IPS DF 6.9 (cell line): ENCODE measurements around the gene RASGRF2.

Source experiments
- DNase-seq: peaks from one replicate; pipeline ENCODE4 v3.0.0-alpha.2; 2013; ENCODE audit warnings: low read depth, low spot score
- H3K27ac ChIP-seq: one replicate; pipeline ENCODE4 v1.5.1; 2013; ENCODE audit warnings: low read length, control low read depth
- H3K27me3 ChIP-seq: 2 replicates; pipeline ENCODE4 v1.6.1; 2013; ENCODE audit warnings: mild to moderate bottlenecking, low read length; ENCODE audit not compliant: control insufficient read depth, insufficient read depth
- H3K36me3 ChIP-seq: 2 replicates; pipeline ENCODE4 v1.6.1; 2013; ENCODE audit warnings: low read length; ENCODE audit not compliant: control insufficient read depth, insufficient read depth
- H3K4me1 ChIP-seq: 2 replicates; pipeline ENCODE4 v1.6.1; 2013; ENCODE audit warnings: low read length; ENCODE audit not compliant: control insufficient read depth, insufficient read depth
- H3K4me3 ChIP-seq: 2 replicates; pipeline ENCODE4 v1.5.1; 2013; ENCODE audit warnings: mild to moderate bottlenecking, low read length
- H3K9me3 ChIP-seq: 2 replicates; pipeline ENCODE4 v1.6.1; 2013; ENCODE audit warnings: low read length, inconsistent platforms; ENCODE audit not compliant: control insufficient read depth, insufficient read depth
- WGBS: extraction: QIAGEN DNeasy Blood & Tissue Kit; methylation state at CpG from one replicate; pipeline ENCODE4 v1.1.7; 2013; ENCODE audit warnings: mixed read lengths, missing lambda C conversion rate; ENCODE audit not compliant: insufficient read length, insufficient coverage; 5-methylcytosine and 5-hydroxymethylcytosine counted together

RASGRF2 gene

DNA sequence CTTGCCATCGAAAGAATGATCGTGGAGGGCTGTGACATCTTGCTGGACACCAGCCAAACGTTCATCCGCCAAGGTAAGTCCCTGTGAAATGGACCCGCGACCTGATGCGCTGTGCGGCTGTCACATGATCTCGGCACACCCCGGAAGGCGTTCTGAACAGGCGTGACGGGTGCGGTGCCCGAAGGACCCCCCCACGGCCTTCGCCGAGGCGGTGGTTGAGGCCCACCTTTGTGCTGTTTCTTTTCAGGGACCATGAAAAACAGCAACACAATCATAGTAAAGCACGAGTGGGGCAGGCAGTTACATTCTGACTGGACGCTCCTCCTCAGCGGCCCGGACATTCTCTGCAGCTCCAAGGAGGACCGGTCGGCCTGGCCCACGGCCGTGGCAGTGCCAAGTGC is 126.7 kb downstream of the RASGRF2 start:
- peaks cover 7% of the 10 kb centered on the region for H3K36me3 ChIP-seq
- no CpG with 5 or more reads among the region's 27 CpGs for WGBS
- no peaks in the 10 kb centered on the region for H3K9me3 ChIP-seq
- no peak for DNase-seq
- no peaks in the 10 kb centered on the region for H3K4me1 ChIP-seq
- no peaks in the 10 kb centered on the region for H3K27me3 ChIP-seq
- no peak overlapping the region for H3K4me3 ChIP-seq
- H3K27ac ChIP-seq, result no peak overlapping the region

GRCh38 chr5:81091199-81091598 is 131.0 kb downstream of the RASGRF2 start:
- H3K4me1 ChIP-seq, result no peaks in the 10 kb centered on the region
- H3K4me3 ChIP-seq, result no peak overlapping the region
- WGBS, result no CpG with 5 or more reads among the region's 3 CpGs
- no peak overlapping the region for H3K27ac ChIP-seq
- H3K36me3 ChIP-seq, result peaks cover 7% of the 10 kb centered on the region
- H3K9me3 ChIP-seq, result no peaks in the 10 kb centered on the region
- DNase-seq, result no peak
- H3K27me3 ChIP-seq, result no peaks in the 10 kb centered on the region

GRCh38 chr5:81093536-81094196 is 133.5 kb downstream of the RASGRF2 start:
- DNase-seq, result no peak
- Histone ChIP-seq H3K27me3 (no peaks in the 10 kb centered on the region), H3K9me3 (no peaks in the 10 kb centered on the region), H3K36me3 (no peaks in the 10 kb centered on the region), H3K4me1 (no peaks in the 10 kb centered on the region), H3K4me3 (no peak overlapping the region), H3K27ac (no peak overlapping the region)
- WGBS, result no CpG with 5 or more reads among the region's 2 CpGs

GRCh38 chr5:81095835-81096234 is 135.7 kb downstream of the RASGRF2 start:
- Histone ChIP-seq H3K4me3 (no peak overlapping the region), H3K4me1 (no peaks in the 10 kb centered on the region), H3K27ac (no peak overlapping the region), H3K36me3 (no peaks in the 10 kb centered on the region), H3K27me3 (no peaks in the 10 kb centered on the region), H3K9me3 (no peaks in the 10 kb centered on the region)
- DNase-seq, result no peak
- no CpG with 5 or more reads among the region's 1 CpG for WGBS

- H3K36me3 ChIP-seq, result no peaks in the 10 kb centered on the region
- no peaks in the 10 kb centered on the region for H3K9me3 ChIP-seq
- H3K27me3 ChIP-seq, result no peaks in the 10 kb centered on the region
- no CpG with 5 or more reads among the region's 3 CpGs for WGBS
- H3K4me1 ChIP-seq, result no peaks in the 10 kb centered on the region
- no peak for DNase-seq
- H3K27ac ChIP-seq, result no peak overlapping the region
- H3K4me3 ChIP-seq, result no peak overlapping the region
Measured at GRCh38 chr5:81097713-81098112, 137.6 kb downstream of the RASGRF2 start.

DNA sequence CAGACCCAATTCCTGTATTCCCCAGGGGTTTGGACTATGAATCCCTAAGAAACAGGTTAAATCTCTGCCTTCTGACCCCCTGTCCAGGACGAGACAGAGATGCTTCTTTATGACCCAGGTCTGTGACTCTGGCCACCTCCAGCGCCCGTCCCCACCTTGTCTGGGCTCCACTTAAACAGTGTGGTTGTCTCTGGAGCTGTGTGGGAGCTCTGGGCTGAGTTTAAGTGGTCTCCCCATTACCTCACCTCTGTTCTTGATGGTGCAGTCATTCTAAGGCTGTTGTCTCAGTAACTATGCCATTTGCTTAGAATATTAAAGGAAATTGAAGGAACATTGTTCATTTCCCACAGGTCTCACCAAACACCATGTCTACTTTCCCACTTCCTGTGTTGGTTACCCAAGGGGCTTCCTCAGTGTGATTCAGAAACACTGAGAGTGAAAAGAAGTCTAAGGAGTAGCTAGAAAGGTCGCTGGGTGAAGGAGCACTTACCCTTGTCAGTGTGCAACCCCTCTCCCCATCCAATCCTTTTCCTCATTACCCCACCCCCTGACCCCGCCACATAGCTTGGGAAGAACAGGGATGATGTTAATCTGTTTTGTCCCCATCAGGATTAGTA is 145.2 kb downstream of the RASGRF2 start:
- H3K27ac ChIP-seq, result no peak overlapping the region
- H3K36me3 ChIP-seq, result no peaks in the 10 kb centered on the region
- no peaks in the 10 kb centered on the region for H3K27me3 ChIP-seq
- DNase-seq, result no peak
- H3K4me3 ChIP-seq, result no peak overlapping the region
- H3K4me1 ChIP-seq, result no peaks in the 10 kb centered on the region
- H3K9me3 ChIP-seq, result no peaks in the 10 kb centered on the region
- no CpG with 5 or more reads among the region's 5 CpGs for WGBS

- no CpG with 5 or more reads among the region's 4 CpGs for WGBS
- no peak overlapping the region for H3K4me3 ChIP-seq
- no peaks in the 10 kb centered on the region for H3K9me3 ChIP-seq
- no peaks in the 10 kb centered on the region for H3K27me3 ChIP-seq
- no peaks in the 10 kb centered on the region for H3K4me1 ChIP-seq
- no peak overlapping the region for H3K27ac ChIP-seq
- DNase-seq, result no peak
- H3K36me3 ChIP-seq, result no peaks in the 10 kb centered on the region; the same call in 1 of the 2 replicates
Measured at GRCh38 chr5:81115261-81115660, 155.1 kb downstream of the RASGRF2 start.

DNA sequence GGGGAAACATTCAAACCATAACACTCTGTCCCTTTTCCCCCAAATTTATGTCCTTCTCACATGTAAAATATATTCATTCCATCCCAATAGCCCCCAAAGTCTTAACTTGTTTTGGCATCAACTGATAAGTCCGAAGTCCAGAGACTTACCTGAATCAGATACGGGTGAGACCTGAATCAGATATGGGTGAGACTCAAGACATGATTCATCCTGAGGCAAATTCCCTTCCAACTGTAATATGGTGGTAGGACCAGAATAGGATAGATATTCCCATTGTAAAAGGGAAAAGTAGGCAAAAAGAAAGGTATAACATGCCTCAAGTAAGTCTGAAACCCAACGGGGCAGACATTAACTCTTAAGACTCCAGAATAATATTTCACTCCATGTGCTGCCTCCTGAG is 157.4 kb downstream of the RASGRF2 start:
- Histone ChIP-seq H3K27me3 (no peaks in the 10 kb centered on the region), H3K4me1 (no peaks in the 10 kb centered on the region), H3K36me3 (no peaks in the 10 kb centered on the region; the same call in 1 of the 2 replicates), H3K4me3 (no peak overlapping the region), H3K27ac (no peak overlapping the region), H3K9me3 (no peaks in the 10 kb centered on the region)
- DNase-seq, result no peak
- no CpG with 5 or more reads among the region's 3 CpGs for WGBS

DNA sequence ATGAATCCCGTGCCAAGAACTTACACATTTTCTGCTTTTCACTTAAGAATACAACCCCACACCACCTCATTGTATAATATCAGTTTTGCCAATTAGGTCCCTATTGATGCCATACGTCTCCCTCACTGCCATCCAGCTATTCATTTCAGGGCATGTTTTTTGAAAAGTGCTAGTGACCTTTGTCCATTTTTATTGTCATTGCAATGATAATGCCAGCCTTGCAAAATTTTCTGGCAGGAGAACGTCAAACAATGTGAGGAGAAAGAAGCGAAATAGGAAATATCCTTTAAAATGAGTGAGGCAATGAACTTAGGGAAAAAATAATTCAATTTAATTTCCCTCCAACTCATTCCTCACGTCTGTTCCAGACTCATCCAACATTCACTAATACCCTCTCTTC is 161.1 kb downstream of the RASGRF2 start:
- Histone ChIP-seq H3K27me3 (no peaks in the 10 kb centered on the region), H3K36me3 (no peaks in the 10 kb centered on the region; the same call in 1 of the 2 replicates), H3K27ac (no peak overlapping the region), H3K9me3 (no peaks in the 10 kb centered on the region), H3K4me3 (no peak overlapping the region), H3K4me1 (no peaks in the 10 kb centered on the region)
- no peak for DNase-seq
- 100% methylated on average over 1 of the region's 5 CpGs for WGBS

- H3K4me3 ChIP-seq, result no peak overlapping the region
- no peaks in the 10 kb centered on the region for H3K36me3 ChIP-seq
- no peak overlapping the region for H3K27ac ChIP-seq
- no peaks in the 10 kb centered on the region for H3K27me3 ChIP-seq
- no peak for DNase-seq
- no peaks in the 10 kb centered on the region for H3K4me1 ChIP-seq
- WGBS, result no CpG with 5 or more reads among the region's 7 CpGs
- no peaks in the 10 kb centered on the region for H3K9me3 ChIP-seq
Measured at GRCh38 chr5:81121836-81122630, 161.9 kb downstream of the RASGRF2 start.
